IMR-90 (cell line): ENCODE results near the gene AKT2. TPM values are rescaled to one million over a fixed set of nuclear protein-coding genes. Genes with fewer than 3 reads are reported as not detected.

Experiments used
- ATAC-seq: fragments of 200-7000 bp; cut with Tn5 transposase; 2 replicates; pipeline ENCODE4 v1.9.1; 2020; ENCODE audit warnings: low read depth, mild to moderate bottlenecking, moderate library complexity
- BruUV-seq: library from RNA; stranded (reverse); fragments of 400-500 nt; replicated peaks from 2 replicates; lab custom pipeline; 2021; lab: Mats Ljungman, UMichigan
- CTCF ChIA-PET: fragments of 300-600 bp; formaldehyde crosslinking; extraction: SDS; loops from one replicate; lab custom pipeline; 2021; ENCODE audit warnings: antibody characterized with exemption; lab: Yijun Ruan, JAX
- POLR2A ChIA-PET: fragments of 300-600 bp; sonication (Branson Sonifier 250); formaldehyde crosslinking; loops from one replicate; lab custom pipeline; 2022; ENCODE audit warnings: antibody characterized with exemption; ENCODE audit not compliant: unreplicated experiment; lab: Charles Lee
- DNase-seq: peaks from one replicate; pipeline ENCODE4 v3.0.0; 2013
- H2AFZ ChIP-seq: replicated peaks from 2 replicates; pipeline ENCODE3; 2013; ENCODE audit warnings: low read length, mild to moderate bottlenecking; ENCODE audit not compliant: poor library complexity
- H2AK5ac ChIP-seq: 2 replicates; pipeline ENCODE4 v1.6.1; 2013; ENCODE audit warnings: low read depth, low read length, inconsistent platforms
- H2AK9ac ChIP-seq: replicated peaks from 2 replicates; pipeline ENCODE3; 2013; ENCODE audit warnings: mild to moderate bottlenecking, low read depth, low read length, moderate library complexity; ENCODE audit not compliant: poor library complexity
- H2BK120ac ChIP-seq: 2 replicates; pipeline ENCODE4 v1.6.1; 2013; ENCODE audit warnings: low read depth, low read length, inconsistent platforms
- H2BK15ac ChIP-seq: 3 replicates; pipeline ENCODE4 v1.6.1; 2013; ENCODE audit warnings: low read depth, low read length, inconsistent platforms
- H2BK20ac ChIP-seq: 2 replicates; pipeline ENCODE4 v1.6.1; 2013; ENCODE audit warnings: low read depth, mild to moderate bottlenecking, inconsistent platforms, low read length, moderate library complexity
- H2BK5ac ChIP-seq: 2 replicates; pipeline ENCODE4 v1.6.1; 2013; ENCODE audit warnings: mild to moderate bottlenecking, low read depth, low read length, inconsistent platforms; ENCODE audit not compliant: poor library complexity, severe bottlenecking
- H3K14ac ChIP-seq: replicated peaks from 2 replicates; pipeline ENCODE4 v1.6.1; 2013; ENCODE audit warnings: low read depth, low read length, inconsistent platforms
- H3K18ac ChIP-seq: 2 replicates; pipeline ENCODE4 v1.6.1; 2013; ENCODE audit warnings: low read depth, low read length, control low read depth
- H3K23ac ChIP-seq: 2 replicates; pipeline ENCODE4 v1.6.1; 2013; ENCODE audit warnings: low read depth, low read length, inconsistent platforms
- H3K27ac ChIP-seq: 2 replicates; pipeline ENCODE4 v1.5.1; 2013; ENCODE audit warnings: mild to moderate bottlenecking, control low read depth, low read length; ENCODE audit not compliant: insufficient read depth
- H3K27me3 ChIP-seq: 2 replicates; pipeline ENCODE4 v1.6.1; 2013; ENCODE audit warnings: low read length; ENCODE audit not compliant: control insufficient read depth, insufficient read depth
- H3K36me3 ChIP-seq: 2 replicates; pipeline ENCODE4 v1.6.1; 2013; ENCODE audit warnings: low read length, mixed read lengths; ENCODE audit not compliant: control insufficient read depth, insufficient read depth
- H3K4ac ChIP-seq: 2 replicates; pipeline ENCODE4 v1.6.1; 2013; ENCODE audit warnings: low read depth, low read length, inconsistent platforms
- H3K4me1 ChIP-seq: 2 replicates; pipeline ENCODE4 v1.6.1; 2013; ENCODE audit warnings: low read length, mixed read lengths; ENCODE audit not compliant: control insufficient read depth, insufficient read depth
- H3K4me2 ChIP-seq: 2 replicates; pipeline ENCODE4 v1.6.1; 2013; ENCODE audit warnings: low read depth, mild to moderate bottlenecking, control low read depth, low read length, moderate library complexity
- H3K4me3 ChIP-seq: 2 replicates; pipeline ENCODE4 v1.5.1; 2013; ENCODE audit warnings: low read depth, mild to moderate bottlenecking, control low read depth, low read length, moderate library complexity; ENCODE audit not compliant: insufficient read depth
- H3K56ac ChIP-seq: 2 replicates; pipeline ENCODE4 v1.6.1; 2013; ENCODE audit warnings: low read length, inconsistent platforms; ENCODE audit not compliant: insufficient read depth; ENCODE audit errors: extremely low read depth
- H3K79me1 ChIP-seq, 2 experiments: 2 replicates each; pipeline ENCODE4 v1.6.1; 2013; ENCODE audit warnings: low read length in 2 of 2, inconsistent platforms in 1 of 2, low read depth in 1 of 2
- H3K9ac ChIP-seq: 2 replicates; pipeline ENCODE4 v1.6.1; 2013; ENCODE audit warnings: low read depth, low read length, control low read depth
- H3K9me1 ChIP-seq: 2 replicates; pipeline ENCODE4 v1.6.1; 2013; ENCODE audit warnings: low read length, inconsistent platforms; ENCODE audit not compliant: insufficient read depth
- H3K9me3 ChIP-seq: 2 replicates; pipeline ENCODE4 v1.6.1; 2013; ENCODE audit warnings: low read length; ENCODE audit not compliant: control insufficient read depth, insufficient read depth
- H4K20me1 ChIP-seq: 2 replicates; pipeline ENCODE4 v1.6.1; 2013; ENCODE audit warnings: low read length, inconsistent platforms; ENCODE audit not compliant: insufficient read depth
- H4K5ac ChIP-seq: 2 replicates; pipeline ENCODE4 v1.6.1; 2013; ENCODE audit warnings: mild to moderate bottlenecking, low read depth, low read length, control low read depth
- H4K8ac ChIP-seq, 2 experiments: 2 replicates each; pipeline ENCODE4 v1.6.1; 2013; ENCODE audit warnings: low read depth in 2 of 2, low read length in 2 of 2, control low read depth in 1 of 2, inconsistent platforms in 1 of 2
- H4K91ac ChIP-seq: 2 replicates; pipeline ENCODE4 v1.6.1; 2013; ENCODE audit warnings: low read depth, low read length, inconsistent platforms; ENCODE audit not compliant: insufficient read depth
- CHD1 ChIP-seq: IDR thresholded peaks from 2 replicates; pipeline ENCODE4 v1.6.1; 2012; ENCODE audit warnings: low read depth, low read length, improper control_type of control experiment
- POLR2A ChIP-seq: IDR thresholded peaks from 2 replicates; pipeline ENCODE4 v1.6.1; 2012; ENCODE audit warnings: mild to moderate bottlenecking, low read depth, low read length
- whole genome bisulfite sequencing, 2 experiments: methylation state at CpG; one replicate each; pipeline versions ENCODE4 v1.1.5 to v1.1.7; 2013; ENCODE audit warnings: missing lambda C conversion rate in 2 of 2; ENCODE audit not compliant: insufficient read length in 1 of 2; ENCODE audit errors: extremely low coverage in 2 of 2; 5-methylcytosine and 5-hydroxymethylcytosine counted together
- dilution Hi-C: fragments of 300-500 bp; cut with HindIII; formaldehyde crosslinking; loops from one replicate; pipeline ENCODE4 v1.14.3; 2018; ENCODE audit warnings: low sequenced_read_pairs; ENCODE audit not compliant: unreplicated experiment
- in situ Hi-C: fragments of 300-500 bp; cut with MboI; formaldehyde crosslinking; loops from 3 replicates; pipeline ENCODE4 v1.14.3; 2019; ENCODE audit warnings: low sequenced_read_pairs, inconsistent platforms, mixed read lengths
- intact Hi-C: fragments of 100-400 bp; cut with micrococcal nuclease; formaldehyde crosslinking; loops from 2 replicates; pipeline ENCODE4 v1.10.0; 2022
- polyA plus RNA-seq, 3 experiments: library from polyadenylated mRNA; depleted of rRNA; stranded (reverse); fragments of >200 nt; gene quantifications; 2 replicates each; pipeline ENCODE4 v1.2.3, GENCODE V29; 2012; ENCODE audit warnings: low replicate concordance in 1 of 3
- total RNA-seq: library from RNA; depleted of rRNA; stranded (reverse); fragments of >200 nt; gene quantifications from 2 replicates; pipeline ENCODE4 v1.2.3, GENCODE V29; 2012

Gene AKT2
- total and polyA plus RNA-seq, 2 of the 4 experiments (the other 2 are of a cell fraction): 61.5 to 104 TPM

DNA sequence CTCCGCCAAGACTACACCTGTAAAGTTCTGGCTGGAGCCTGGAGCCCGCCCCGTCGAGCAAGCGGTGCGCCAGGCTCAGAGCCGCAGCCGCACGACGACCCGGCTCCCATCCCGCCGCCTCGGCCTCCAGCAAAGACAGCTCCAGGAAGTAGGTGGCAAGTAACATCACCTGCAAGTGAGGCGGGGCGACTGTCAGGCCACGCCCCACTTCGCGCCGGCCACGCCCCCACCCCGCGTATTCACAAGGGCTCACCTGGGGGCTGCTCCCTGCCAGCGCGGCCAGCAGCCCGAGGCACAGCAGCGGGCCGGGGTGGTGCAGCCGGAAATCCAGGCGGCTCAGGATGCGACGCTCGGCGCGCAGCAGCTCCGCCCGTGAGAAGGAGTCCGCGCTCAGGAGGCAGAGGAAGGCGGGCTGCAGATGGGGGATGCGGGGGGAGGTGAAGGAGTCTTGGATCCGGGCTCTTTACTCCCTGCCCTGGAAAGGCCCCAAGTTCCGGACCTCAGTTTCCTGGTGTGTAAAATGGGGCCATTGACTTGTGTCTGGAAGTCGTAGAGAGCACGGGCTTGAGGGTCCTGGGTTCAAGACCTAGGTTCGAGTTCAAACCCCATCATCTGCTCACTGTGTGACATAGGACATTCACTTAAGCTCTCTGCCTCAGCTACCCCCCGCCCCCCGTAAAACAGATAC is 61.9 kb downstream of the AKT2 start:
- no peak overlapping the region for H3K14ac ChIP-seq
- no peak overlapping the region for H3K56ac ChIP-seq
- POLR2A ChIA-PET: no interaction called here
- no peak overlapping the region for H3K18ac ChIP-seq
- H2AFZ ChIP-seq: peak overlapping the region; percentile 47
- no peak overlapping the region for H2BK120ac ChIP-seq
- no peak overlapping the region for H2BK5ac ChIP-seq
- H4K91ac ChIP-seq: no peak overlapping the region
- no peak for ATAC-seq
- no peak overlapping the region for H2BK15ac ChIP-seq
- 13% methylated on average over 12 of the region's 48 CpGs; no CpG with 5 or more reads in 1 of the 2 experiments for WGBS, 2 experiments
- in situ Hi-C loops: loop anchor here (5.0 kb wide), 1 partner anchor 81 kb away; no protein-coding TSS in a partner anchor
- no peaks in the 10 kb centered on the region for H4K20me1 ChIP-seq
- CTCF ChIA-PET: no interaction called here
- H4K8ac ChIP-seq: no peak overlapping the region
- no peak for DNase-seq
- no peak overlapping the region for H3K23ac ChIP-seq
- intact Hi-C loops: no loop called here
- no peak overlapping the region for H4K5ac ChIP-seq
- no peak overlapping the region for H2AK9ac ChIP-seq
- H3K4me2 ChIP-seq: no peak overlapping the region; the same call in 1 of the 2 replicates
- no peak overlapping the region for H3K4me3 ChIP-seq
- H3K9me3 ChIP-seq: no peaks in the 10 kb centered on the region
- no peaks in the 10 kb centered on the region for H3K36me3 ChIP-seq
- no TSS peak for BruUV-seq
- no peak for TF ChIP-seq POLR2A
- TF ChIP-seq CHD1: no peak
- peaks cover 16% of the 10 kb centered on the region for H3K9me1 ChIP-seq
- H3K4me1 ChIP-seq: peaks cover 5% of the 10 kb centered on the region; the same call in 1 of the 2 replicates
- no peak overlapping the region for H2BK20ac ChIP-seq
- no peak overlapping the region for H3K9ac ChIP-seq
- no peaks in the 10 kb centered on the region for H3K79me1 ChIP-seq
- no peak overlapping the region for H3K27ac ChIP-seq
- H2AK5ac ChIP-seq: no peak overlapping the region
- dilution Hi-C loops: no loop called here
- H3K4ac ChIP-seq: no peak overlapping the region
- no peaks in the 10 kb centered on the region for H3K27me3 ChIP-seq
